Measurements from ENCODE around the gene TRPC4AP.
"Not testable (repeated sequence)": the region's sequence is repeated elsewhere in the genome, so short reads cannot be mapped to it uniquely, and the experiment has no call there.

TRPC4AP gene

DNA sequence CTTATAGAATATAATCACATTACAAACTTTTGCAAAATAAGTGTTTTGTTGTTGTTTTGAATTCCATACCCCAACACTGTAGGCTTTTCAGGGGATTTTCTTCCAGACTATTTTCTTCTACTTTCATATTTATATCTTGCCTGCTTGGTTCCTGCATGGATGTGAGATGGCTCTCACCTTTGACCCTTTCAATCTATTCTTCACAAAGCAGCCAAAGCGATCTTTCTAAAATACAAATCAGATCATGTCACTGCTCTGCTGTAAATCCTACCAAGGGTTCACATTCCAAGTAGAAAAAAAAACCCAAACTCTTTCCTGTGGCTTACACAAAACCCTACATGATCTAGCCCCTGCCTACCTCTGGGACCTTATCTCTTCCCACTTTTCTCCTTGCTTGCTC, 25.0 kb upstream of the TRPC4AP start:
- no peaks in the 10 kb centered on the region for H3K4me1 ChIP-seq
- H3K27me3 ChIP-seq (ENCODE audit: low read depth), result no peaks in the 10 kb centered on the region
- H3K4me3 ChIP-seq, result no peak overlapping the region
- peaks cover 41% of the 10 kb centered on the region for H3K36me3 ChIP-seq (replicated peaks)
- in situ Hi-C loops (cut with MboI; ENCODE audit: low sequenced_read_pairs), result no loop called here
- DNase-seq (ENCODE audit: low spot score in 2 of 2), result no peak
- no peaks in the 10 kb centered on the region for H3K9me3 ChIP-seq

GRCh38 chr20:35117196-35117595, 24.6 kb upstream of the TRPC4AP start:
- no peaks in the 10 kb centered on the region for H3K9me3 ChIP-seq
- in situ Hi-C loops (cut with MboI; ENCODE audit: low sequenced_read_pairs), result no loop called here
- no peaks in the 10 kb centered on the region for H3K27me3 ChIP-seq (ENCODE audit: low read depth)
- H3K36me3 ChIP-seq (replicated peaks), result peaks cover 36% of the 10 kb centered on the region
- no peak for DNase-seq (ENCODE audit: low spot score in 2 of 2)
- no peaks in the 10 kb centered on the region for H3K4me1 ChIP-seq
- H3K4me3 ChIP-seq, result no peak overlapping the region

GRCh38 chr20:35116258-35116657, 23.7 kb upstream of the TRPC4AP start:
- no peaks in the 10 kb centered on the region for H3K4me1 ChIP-seq
- H3K36me3 ChIP-seq (replicated peaks), result peaks cover 31% of the 10 kb centered on the region
- in situ Hi-C loops (cut with MboI; ENCODE audit: low sequenced_read_pairs), result no loop called here
- no peaks in the 10 kb centered on the region for H3K27me3 ChIP-seq (ENCODE audit: low read depth)
- no peak for DNase-seq (ENCODE audit: low spot score in 2 of 2)
- H3K4me3 ChIP-seq, result no peak overlapping the region
- H3K9me3 ChIP-seq, result no peaks in the 10 kb centered on the region

DNA sequence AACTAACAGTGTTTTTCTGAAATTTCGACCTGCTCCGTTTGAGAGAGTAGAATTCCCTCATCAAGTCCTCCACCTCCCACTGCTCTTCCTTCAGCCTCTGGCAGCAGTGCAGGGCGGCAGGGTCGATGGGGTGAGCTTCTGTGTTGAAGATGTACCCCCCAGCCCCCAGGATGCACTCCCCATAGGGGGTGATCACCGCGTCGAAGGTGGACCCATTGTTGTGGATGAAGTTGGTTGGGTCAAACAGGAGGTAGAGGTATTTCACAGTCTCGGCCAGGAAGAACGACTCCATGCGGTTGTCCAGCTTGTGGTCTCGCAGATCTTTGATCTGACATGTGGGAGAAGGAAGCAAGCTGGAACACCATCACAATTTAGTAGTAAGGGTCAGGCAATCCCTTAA, 23.0 kb upstream of the TRPC4AP start:
- DNase-seq (ENCODE audit: low spot score in 2 of 2), result no peak
- Histone ChIP-seq H3K27me3 (ENCODE audit: low read depth) (no peaks in the 10 kb centered on the region), H3K4me3 (no peak overlapping the region), H3K36me3 (replicated peaks) (peaks cover 25% of the 10 kb centered on the region), H3K9me3 (no peaks in the 10 kb centered on the region), H3K4me1 (no peaks in the 10 kb centered on the region)
- in situ Hi-C loops (cut with MboI; ENCODE audit: low sequenced_read_pairs), result no loop called here

GRCh38 chr20:35112276-35112675, 19.7 kb upstream of the TRPC4AP start:
- H3K27me3 ChIP-seq (ENCODE audit: low read depth); H3K4me1 ChIP-seq; DNase-seq (ENCODE audit: low spot score in 2 of 2); in situ Hi-C loops (cut with MboI; ENCODE audit: low sequenced_read_pairs); H3K4me3 ChIP-seq; H3K36me3 ChIP-seq (replicated peaks); H3K9me3 ChIP-seq: not testable (repeated sequence)

GRCh38 chr20:35111141-35111888, 18.7 kb upstream of the TRPC4AP start:
- Histone ChIP-seq H3K9me3 (no peaks in the 10 kb centered on the region), H3K36me3 (replicated peaks) (peaks cover 9% of the 10 kb centered on the region; the same call in 1 of the 2 replicates), H3K27me3 (ENCODE audit: low read depth) (no peaks in the 10 kb centered on the region), H3K4me3 (no peak overlapping the region), H3K4me1 (no peaks in the 10 kb centered on the region)
- in situ Hi-C loops (cut with MboI; ENCODE audit: low sequenced_read_pairs), result no loop called here
- DNase-seq (ENCODE audit: low spot score in 2 of 2), result no peak

- H3K4me1 ChIP-seq, result peaks cover 10% of the 10 kb centered on the region
- no peak for DNase-seq (ENCODE audit: low spot score in 2 of 2)
- in situ Hi-C loops (cut with MboI; ENCODE audit: low sequenced_read_pairs), result no loop called here
- H3K4me3 ChIP-seq, result no peak overlapping the region
- peaks cover 3% of the 10 kb centered on the region; the same call in 1 of the 2 replicates for H3K27me3 ChIP-seq (ENCODE audit: low read depth)
- no peaks in the 10 kb centered on the region for H3K9me3 ChIP-seq
- H3K36me3 ChIP-seq (replicated peaks), result no peaks in the 10 kb centered on the region
Observed at GRCh38 chr20:35108921-35109320, 16.3 kb upstream of the TRPC4AP start.

DNA sequence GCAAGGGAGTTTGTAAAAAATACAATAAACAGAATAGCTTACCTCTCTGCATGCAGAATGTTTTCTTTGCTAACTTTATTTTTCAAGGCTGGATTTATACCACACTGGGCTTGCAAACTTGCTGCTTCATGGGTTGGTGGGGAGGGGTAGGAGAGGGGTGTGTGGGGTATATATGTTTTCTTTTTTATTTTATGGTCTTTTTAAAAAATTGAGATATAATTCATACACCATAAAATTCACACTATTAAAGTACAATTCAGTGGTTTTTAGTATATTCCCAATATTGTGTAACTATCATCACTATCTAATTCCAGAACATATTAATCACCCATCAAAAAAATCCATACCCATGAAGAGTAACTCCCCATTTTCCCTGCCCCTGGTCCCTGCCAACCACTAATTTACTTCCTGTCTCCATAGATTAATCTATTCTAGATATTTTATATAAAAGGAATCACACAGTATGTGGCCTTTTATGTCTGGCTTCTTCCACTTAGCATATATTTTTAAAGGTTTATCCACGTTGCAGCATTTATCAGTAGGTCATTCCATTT, 14.3 kb upstream of the TRPC4AP start:
- Histone ChIP-seq H3K4me1 (peaks cover 10% of the 10 kb centered on the region), H3K9me3 (no peaks in the 10 kb centered on the region), H3K4me3 (no peak overlapping the region), H3K27me3 (ENCODE audit: low read depth) (peaks cover 3% of the 10 kb centered on the region; the same call in 1 of the 2 replicates), H3K36me3 (replicated peaks) (no peaks in the 10 kb centered on the region)
- in situ Hi-C loops (cut with MboI; ENCODE audit: low sequenced_read_pairs), result no loop called here
- DNase-seq (ENCODE audit: low spot score in 2 of 2), result no peak

DNA sequence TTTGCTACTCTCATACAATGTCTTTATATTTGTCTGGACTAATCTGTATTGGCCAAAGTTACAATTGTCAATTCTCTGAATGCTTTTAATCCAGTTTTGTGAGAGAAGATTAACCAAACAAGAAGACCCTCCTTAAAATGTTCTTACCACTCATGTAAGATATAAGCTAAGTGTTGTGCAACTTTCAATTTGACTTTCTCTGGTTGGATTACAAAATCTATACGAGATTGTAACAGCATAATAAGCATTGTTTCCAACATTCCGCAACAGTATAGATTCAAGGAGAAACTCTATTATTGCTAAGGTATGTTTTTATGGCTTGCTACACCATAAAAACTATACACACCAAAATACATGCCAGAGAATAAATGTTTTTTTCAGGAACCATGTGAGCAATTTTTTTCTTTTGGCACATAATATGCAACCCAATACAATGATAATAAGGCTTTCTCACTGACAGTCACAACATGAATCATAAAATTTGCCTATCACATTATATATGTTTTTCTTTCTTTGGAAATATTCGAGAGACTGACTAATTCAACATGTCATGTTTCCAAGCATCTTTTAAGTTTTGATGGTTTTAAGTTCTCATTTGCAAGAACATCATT, 12.2 kb upstream of the TRPC4AP start:
- Histone ChIP-seq H3K4me1 (peaks cover 10% of the 10 kb centered on the region), H3K4me3 (no peak overlapping the region), H3K9me3 (no peaks in the 10 kb centered on the region), H3K27me3 (ENCODE audit: low read depth) (peaks cover 3% of the 10 kb centered on the region; the same call in 1 of the 2 replicates), H3K36me3 (replicated peaks) (no peaks in the 10 kb centered on the region)
- no peak for DNase-seq (ENCODE audit: low spot score in 2 of 2)
- in situ Hi-C loops (cut with MboI; ENCODE audit: low sequenced_read_pairs), result no loop called here

GRCh38 chr20:35101620-35102019, 9.0 kb upstream of the TRPC4AP start:
- no peaks in the 10 kb centered on the region for H3K36me3 ChIP-seq (replicated peaks)
- peaks cover 3% of the 10 kb centered on the region; the same call in 1 of the 2 replicates for H3K27me3 ChIP-seq (ENCODE audit: low read depth)
- H3K9me3 ChIP-seq, result no peaks in the 10 kb centered on the region
- in situ Hi-C loops (cut with MboI; ENCODE audit: low sequenced_read_pairs), result no loop called here
- H3K4me1 ChIP-seq, result peaks cover 10% of the 10 kb centered on the region
- no peak overlapping the region for H3K4me3 ChIP-seq
- DNase-seq (ENCODE audit: low spot score in 2 of 2), result no peak

DNA sequence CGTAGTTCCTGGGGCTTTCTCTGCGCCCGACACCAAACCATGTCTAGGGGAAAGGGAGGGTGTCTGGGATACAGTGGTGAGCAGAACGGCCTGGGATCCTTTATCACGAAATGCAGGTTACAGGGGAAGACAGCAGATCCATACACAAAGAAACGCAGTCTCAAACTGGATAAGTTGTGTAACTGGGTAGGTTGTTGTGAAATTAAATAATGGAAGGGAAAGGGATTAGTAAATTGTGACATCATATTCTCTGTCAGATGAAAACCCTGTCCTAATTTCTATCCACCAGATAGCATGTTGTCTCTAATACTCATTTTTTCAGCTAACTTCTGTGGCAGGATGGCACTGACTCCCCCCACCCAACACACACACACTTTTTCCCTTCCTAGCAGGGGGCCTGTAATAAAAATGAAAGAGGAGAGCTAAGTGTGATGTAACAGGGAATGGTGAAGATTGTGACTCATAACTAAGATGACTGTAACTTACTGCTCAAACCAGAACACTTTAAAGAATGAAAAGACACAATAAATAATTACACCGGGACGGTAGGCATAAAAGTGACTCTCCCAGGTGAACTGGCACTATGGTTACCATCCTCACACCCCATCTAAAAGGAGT, 769 bp upstream of the TRPC4AP start:
- in situ Hi-C loops (cut with MboI; ENCODE audit: low sequenced_read_pairs), result loop anchor here (5.0 to 10.0 kb wide), 2 partner anchors 174 to 219 kb away; partner anchors contain the start of genes ACSS2 and GGT7
- Histone ChIP-seq H3K9me3 (no peaks in the 10 kb centered on the region), H3K4me1 (peaks cover 20% of the 10 kb centered on the region), H3K27me3 (ENCODE audit: low read depth) (no peaks in the 10 kb centered on the region), H3K4me3 (peak overlapping the region; percentile 74), H3K36me3 (replicated peaks) (no peaks in the 10 kb centered on the region)
- DNase-seq (ENCODE audit: low spot score in 2 of 2), result no peak

DNA sequence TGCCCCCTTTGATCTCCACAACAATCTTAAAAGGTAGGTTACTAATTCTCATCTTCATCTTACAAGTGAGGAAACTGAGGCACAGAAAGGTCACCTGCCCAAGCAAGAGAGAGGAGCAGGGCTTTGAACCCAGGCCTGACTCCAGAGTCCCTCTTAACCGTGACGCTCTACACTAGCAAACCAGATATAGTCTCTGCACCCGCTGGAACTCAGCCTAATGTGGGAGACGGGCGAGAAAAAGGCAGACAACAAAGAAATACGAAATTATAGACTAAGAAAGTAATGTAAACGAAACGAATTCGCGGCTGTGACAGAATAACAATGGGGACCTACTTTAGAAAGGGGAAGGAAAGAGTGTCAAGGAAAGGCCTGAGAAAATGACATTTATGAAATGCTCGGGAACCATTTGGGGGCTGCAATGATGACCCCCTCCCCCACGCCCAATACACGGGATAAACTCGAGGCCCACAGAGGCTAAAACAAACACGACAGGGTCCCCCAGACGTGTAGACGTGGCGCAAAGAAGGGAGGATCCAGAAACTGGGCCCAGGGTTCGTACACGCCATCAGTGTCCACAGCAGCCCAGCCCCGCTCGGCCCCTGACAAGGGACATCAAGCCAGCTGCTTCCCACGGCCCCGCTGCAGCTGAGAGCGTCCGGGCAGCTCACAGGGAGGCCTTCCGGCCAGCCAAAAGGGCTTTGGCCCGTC, 637 bp downstream of the TRPC4AP start:
- DNase-seq (ENCODE audit: low spot score in 2 of 2), result peak in 1 of 2 experiments; percentile 20
- H3K27me3 ChIP-seq (ENCODE audit: low read depth), result no peaks in the 10 kb centered on the region
- peaks cover 9% of the 10 kb centered on the region; the same call in 1 of the 2 replicates for H3K36me3 ChIP-seq (replicated peaks)
- H3K4me3 ChIP-seq, result peak overlapping the region; percentile 74
- H3K4me1 ChIP-seq, result peaks cover 31% of the 10 kb centered on the region
- no peaks in the 10 kb centered on the region for H3K9me3 ChIP-seq
- in situ Hi-C loops (cut with MboI; ENCODE audit: low sequenced_read_pairs), result loop anchor here (5.0 to 10.0 kb wide), 2 partner anchors 175 to 217 kb away; partner anchors contain the start of genes ACSS2 and GGT7

Data from HAP-1 (cell line).